Karpas-422 (cell line): ENCODE data around the gene LYPLAL1. TPM values are rescaled to one million over a fixed set of nuclear protein-coding genes. Genes with fewer than 3 reads are reported as not detected.

ENCODE experiments used
- DNase-seq: peaks from one replicate; pipeline ENCODE4 v3.0.0-alpha.2; 2015
- H2AFZ ChIP-seq: fragments of 200-600 bp; sonication (generic); 2 replicates; pipeline ENCODE4 v1.6.1; 2014; ENCODE audit warnings: antibody characterized with exemption, low read length, mixed read lengths
- H3K27ac ChIP-seq: fragments of 200-600 bp; sonication (generic); 2 replicates; pipeline ENCODE4 v1.5.1; 2014; ENCODE audit warnings: mild to moderate bottlenecking, low read length, moderate library complexity
- H3K27me3 ChIP-seq: fragments of 200-600 bp; sonication (generic); 2 replicates; pipeline ENCODE4 v1.6.1; 2014; ENCODE audit warnings: low read length, mixed read lengths
- H3K36me3 ChIP-seq: fragments of 200-600 bp; sonication (generic); 2 replicates; pipeline ENCODE4 v1.6.1; 2014; ENCODE audit warnings: low read length, mixed read lengths; ENCODE audit not compliant: insufficient read depth
- H3K4me1 ChIP-seq: fragments of 200-600 bp; sonication (generic); 2 replicates; pipeline ENCODE4 v1.6.1; 2014; ENCODE audit warnings: mild to moderate bottlenecking, low read length, mixed read lengths
- H3K4me2 ChIP-seq: fragments of 200-600 bp; sonication (generic); 2 replicates; pipeline ENCODE4 v1.6.1; 2014; ENCODE audit warnings: low read length, low read depth, mild to moderate bottlenecking; ENCODE audit not compliant: poor library complexity, severe bottlenecking
- H3K4me3 ChIP-seq: fragments of 200-600 bp; sonication (generic); 2 replicates; pipeline ENCODE4 v1.5.1; 2014; ENCODE audit warnings: mild to moderate bottlenecking, antibody characterized with exemption, low read length, mixed read lengths
- H3K79me2 ChIP-seq: fragments of 200-600 bp; sonication (generic); 2 replicates; pipeline ENCODE4 v1.6.1; 2014; ENCODE audit warnings: mild to moderate bottlenecking, low read length, mixed read lengths
- H3K9ac ChIP-seq: fragments of 200-600 bp; sonication (generic); 2 replicates; pipeline ENCODE4 v1.6.0; 2014; ENCODE audit warnings: low read length
- H3K9me2 ChIP-seq: fragments of 200-600 bp; sonication (generic), shearing (Covaris generic); replicated peaks from 2 replicates; pipeline ENCODE4 v1.6.0; 2014; ENCODE audit warnings: mild to moderate bottlenecking, low read length, moderate library complexity; ENCODE audit not compliant: insufficient read depth
- H3K9me3 ChIP-seq: fragments of 300-700, 200-600 bp; sonication (generic); 2 replicates; pipeline ENCODE4 v1.6.1; 2014; ENCODE audit warnings: low read length, mixed read lengths
- H4K20me1 ChIP-seq: fragments of 200-600 bp; sonication (generic); 2 replicates; pipeline ENCODE4 v1.6.1; 2014; ENCODE audit warnings: mild to moderate bottlenecking, antibody characterized with exemption, low read length, low read depth; ENCODE audit not compliant: insufficient read depth
- total RNA-seq: library from RNA; depleted of rRNA; stranded (reverse); fragments of >200 nt; shearing (Covaris generic); gene quantifications from 2 replicates; pipeline ENCODE4 v1.2.3, GENCODE V29; 2014; ENCODE audit warnings: low replicate concordance

The LYPLAL1 gene
- total RNA-seq, 1 experiment from 2014 or later: 85.1 TPM

DNA sequence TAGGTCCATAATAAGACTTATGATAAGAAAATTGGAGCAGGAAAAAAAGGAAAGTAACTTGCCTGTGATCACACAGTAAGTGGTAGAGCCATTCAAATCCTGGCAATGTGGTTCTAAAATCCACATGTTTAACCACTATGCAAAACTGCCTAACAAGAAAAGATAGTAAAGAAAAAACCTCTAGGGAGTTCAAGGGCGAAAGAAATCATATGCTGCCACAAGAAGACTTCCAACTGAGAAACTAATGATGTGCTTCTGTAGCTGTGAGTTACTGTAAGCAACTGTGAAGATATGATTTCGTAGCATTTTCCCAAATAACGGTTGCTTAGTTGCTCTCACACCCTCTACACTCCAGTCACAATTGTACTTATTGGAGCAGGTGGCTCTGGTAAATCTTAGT lies 20.9 kb upstream of the LYPLAL1 start:
- no peak overlapping the region for H3K27ac ChIP-seq
- peak; percentile 54 for DNase-seq

DNA sequence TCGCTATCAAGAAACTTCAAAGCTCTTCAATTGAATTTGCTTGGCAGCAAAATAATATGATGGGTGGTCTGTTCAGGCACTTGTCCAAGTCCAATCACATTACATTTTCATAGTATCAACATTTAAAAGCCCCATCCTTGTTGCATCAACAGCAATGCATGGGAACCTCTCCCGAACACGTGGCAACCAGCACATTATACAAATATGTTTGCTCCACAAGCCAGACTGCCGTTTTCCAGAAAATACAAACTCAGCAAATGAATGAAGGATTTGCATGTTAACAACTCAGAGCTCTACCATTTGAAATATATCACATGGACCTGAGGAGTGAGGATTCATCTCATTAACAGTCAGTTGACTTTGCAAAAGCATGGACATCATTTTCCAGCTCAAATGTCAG lies 20.0 kb upstream of the LYPLAL1 start:
- Histone ChIP-seq H3K27ac (no peak overlapping the region), H3K9me3 (no peaks in the 10 kb centered on the region), H3K9me2 (no peaks in the 10 kb centered on the region), H3K9ac (no peak overlapping the region), H3K4me3 (no peak overlapping the region), H3K4me1 (peaks cover 14% of the 10 kb centered on the region), H4K20me1 (no peaks in the 10 kb centered on the region), H3K27me3 (no peaks in the 10 kb centered on the region), H3K4me2 (no peak overlapping the region), H3K79me2 (no peaks in the 10 kb centered on the region), H3K36me3 (no peaks in the 10 kb centered on the region), H2AFZ (no peak overlapping the region)
- DNase-seq: no peak

More for the DNA sequence above, 20.9 kb upstream of the LYPLAL1 start:
- H3K4me2 ChIP-seq: peak overlapping the region; percentile 57
- H3K4me1 ChIP-seq: peaks cover 14% of the 10 kb centered on the region
- no peaks in the 10 kb centered on the region for H3K9me2 ChIP-seq
- H3K9me3 ChIP-seq: no peaks in the 10 kb centered on the region
- no peaks in the 10 kb centered on the region for H3K79me2 ChIP-seq
- H4K20me1 ChIP-seq: no peaks in the 10 kb centered on the region
- H3K9ac ChIP-seq: no peak overlapping the region
- H3K4me3 ChIP-seq: peak overlapping the region; percentile 6; the same call in 1 of the 2 replicates
- H3K27me3 ChIP-seq: no peaks in the 10 kb centered on the region
- H3K36me3 ChIP-seq: no peaks in the 10 kb centered on the region
- H2AFZ ChIP-seq: no peak overlapping the region; the same call in 1 of the 2 replicates

DNA sequence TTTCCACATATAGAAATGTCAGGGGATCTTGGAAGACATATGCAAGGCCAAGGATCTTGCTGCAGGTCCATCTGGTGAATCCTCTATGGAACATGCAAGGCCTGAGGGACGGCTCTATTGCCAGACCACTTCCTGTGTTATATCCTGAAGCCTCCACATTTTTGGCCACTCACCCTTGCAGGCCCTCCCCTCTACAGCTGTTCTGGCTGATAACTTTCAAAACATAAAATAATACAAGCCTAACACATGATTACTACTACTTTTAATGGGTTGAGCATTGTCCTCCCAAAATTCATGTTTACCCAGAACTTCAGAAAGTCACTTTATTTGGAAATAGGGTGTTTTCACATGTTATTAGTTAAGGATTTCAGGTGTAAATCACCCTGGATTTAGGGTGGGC lies 18.5 kb upstream of the LYPLAL1 start:
- Histone ChIP-seq H3K9me3 (no peaks in the 10 kb centered on the region), H3K9me2 (no peaks in the 10 kb centered on the region), H3K79me2 (no peaks in the 10 kb centered on the region), H3K27ac (no peak overlapping the region), H2AFZ (no peak overlapping the region), H3K4me2 (no peak overlapping the region), H3K27me3 (no peaks in the 10 kb centered on the region), H4K20me1 (no peaks in the 10 kb centered on the region), H3K9ac (no peak overlapping the region), H3K36me3 (no peaks in the 10 kb centered on the region), H3K4me3 (no peak overlapping the region), H3K4me1 (peaks cover 19% of the 10 kb centered on the region)
- DNase-seq: no peak

DNA sequence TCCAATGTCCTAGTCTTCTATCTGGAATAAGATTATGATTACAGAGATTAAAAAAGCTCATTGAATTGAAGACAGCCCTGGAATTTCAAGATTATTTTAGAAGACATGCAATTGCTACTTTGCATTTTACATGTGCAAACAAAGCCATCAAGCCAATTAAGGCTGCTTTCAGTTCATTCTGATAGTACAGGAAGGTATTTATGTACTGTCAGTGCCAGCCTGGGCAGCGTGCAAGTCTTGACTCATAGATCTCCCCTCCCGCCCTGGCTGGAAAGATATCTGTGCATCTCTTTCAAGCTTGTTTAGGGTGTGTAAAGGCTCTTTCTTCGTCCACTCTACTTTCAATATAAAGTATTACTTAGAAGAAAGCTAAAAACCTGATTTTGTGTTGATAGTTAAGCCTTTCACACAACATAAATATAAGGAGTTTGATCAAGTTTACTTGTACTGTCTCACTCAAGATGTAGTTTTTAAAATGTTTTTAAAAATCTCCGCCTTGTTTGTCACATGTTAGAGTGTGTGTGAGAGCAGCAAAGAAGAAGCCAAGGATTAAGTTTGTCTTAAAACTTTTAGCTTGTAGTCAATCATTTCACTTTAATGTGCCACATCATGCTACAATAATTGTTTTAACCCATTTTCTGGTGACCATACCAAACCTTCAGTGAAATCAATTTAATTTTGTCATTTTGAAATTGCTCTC lies 13.6 kb upstream of the LYPLAL1 start:
- Histone ChIP-seq H3K27me3 (no peaks in the 10 kb centered on the region), H3K9me2 (no peaks in the 10 kb centered on the region), H3K9me3 (no peaks in the 10 kb centered on the region), H3K4me1 (peaks cover 8% of the 10 kb centered on the region), H4K20me1 (no peaks in the 10 kb centered on the region), H3K36me3 (no peaks in the 10 kb centered on the region), H3K79me2 (no peaks in the 10 kb centered on the region), H3K4me2 (no peak overlapping the region), H3K4me3 (no peak overlapping the region), H3K27ac (no peak overlapping the region), H2AFZ (peak overlapping the region; percentile 6), H3K9ac (no peak overlapping the region)
- DNase-seq: no peak

DNA sequence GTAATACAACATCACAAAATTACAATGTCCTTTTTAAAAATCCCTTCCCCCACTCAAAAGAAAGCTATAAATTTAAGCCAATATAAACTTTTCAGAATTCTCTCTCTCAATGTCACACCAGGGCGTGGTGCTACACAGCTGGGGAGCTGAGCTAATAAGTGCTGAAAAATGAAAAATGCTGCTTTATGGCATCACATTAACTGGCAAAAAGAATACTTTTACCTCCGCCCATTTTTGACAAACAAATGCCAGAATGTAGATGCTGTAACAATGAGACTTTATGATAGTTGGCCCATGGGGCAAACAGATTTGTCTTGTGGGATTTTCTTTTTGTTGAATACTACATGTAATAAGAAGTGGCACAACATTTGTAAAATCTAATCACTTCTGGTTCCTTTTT lies 12.7 kb upstream of the LYPLAL1 start:
- H3K4me3 ChIP-seq: no peak overlapping the region
- no peak overlapping the region for H2AFZ ChIP-seq
- no peak overlapping the region for H3K9ac ChIP-seq
- no peaks in the 10 kb centered on the region for H3K79me2 ChIP-seq
- no peaks in the 10 kb centered on the region for H3K36me3 ChIP-seq
- no peak for DNase-seq
- H3K9me2 ChIP-seq: no peaks in the 10 kb centered on the region
- no peaks in the 10 kb centered on the region for H3K27me3 ChIP-seq
- no peak overlapping the region for H3K4me2 ChIP-seq
- no peaks in the 10 kb centered on the region for H3K9me3 ChIP-seq
- H4K20me1 ChIP-seq: no peaks in the 10 kb centered on the region
- H3K27ac ChIP-seq: no peak overlapping the region
- H3K4me1 ChIP-seq: peaks cover 8% of the 10 kb centered on the region

DNA sequence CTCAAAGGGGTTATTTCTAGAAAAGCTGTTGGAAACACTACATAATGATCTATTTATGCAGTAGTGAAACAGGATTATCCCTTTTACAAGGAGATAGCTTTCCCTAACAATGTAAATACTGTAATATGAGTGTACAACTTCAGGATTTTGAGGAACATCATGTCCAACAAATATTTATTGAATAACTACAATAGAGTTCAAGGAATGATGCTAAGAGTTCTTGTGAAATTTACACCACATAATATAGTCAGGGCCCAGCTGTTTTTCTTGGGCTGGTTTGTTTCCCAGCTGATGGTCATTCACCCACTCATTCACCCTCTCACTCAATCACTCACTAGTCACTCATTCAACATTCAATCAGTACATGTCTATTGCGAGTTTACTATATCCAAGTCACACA lies 12.3 kb upstream of the LYPLAL1 start:
- H3K9me3 ChIP-seq: no peaks in the 10 kb centered on the region
- no peak overlapping the region for H3K27ac ChIP-seq
- no peak overlapping the region for H2AFZ ChIP-seq
- H3K4me1 ChIP-seq: peaks cover 8% of the 10 kb centered on the region
- H3K79me2 ChIP-seq: no peaks in the 10 kb centered on the region
- H3K4me2 ChIP-seq: no peak overlapping the region
- H3K4me3 ChIP-seq: no peak overlapping the region
- H3K27me3 ChIP-seq: no peaks in the 10 kb centered on the region
- H3K36me3 ChIP-seq: no peaks in the 10 kb centered on the region
- H4K20me1 ChIP-seq: no peaks in the 10 kb centered on the region
- H3K9me2 ChIP-seq: no peaks in the 10 kb centered on the region
- H3K9ac ChIP-seq: no peak overlapping the region
- DNase-seq: no peak

DNA sequence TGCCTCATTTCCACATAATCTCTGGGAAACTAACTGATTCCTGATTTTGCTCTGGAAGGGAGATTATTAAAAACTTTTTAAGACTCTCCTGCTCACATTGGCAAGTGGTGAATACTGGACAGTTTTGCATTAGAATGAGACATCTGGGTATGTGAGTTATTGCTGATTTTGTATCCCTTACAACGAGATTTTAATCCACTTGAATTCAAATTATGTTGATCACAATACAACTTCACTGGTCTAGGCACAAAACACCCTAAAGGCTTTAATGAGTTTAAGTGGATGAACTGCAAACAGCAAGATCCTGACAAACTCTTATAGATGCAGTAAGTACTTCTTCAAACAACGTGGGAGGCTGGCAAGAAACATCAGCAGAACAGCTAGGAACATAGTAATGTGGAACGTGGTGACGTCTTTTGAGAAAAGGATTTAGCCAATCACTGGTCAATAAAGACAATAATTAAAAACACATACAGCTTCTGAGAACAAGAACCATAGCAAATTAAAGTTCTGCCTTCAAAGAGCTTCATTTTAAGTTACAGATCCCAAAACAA lies 10.2 kb upstream of the LYPLAL1 start:
- no peaks in the 10 kb centered on the region for H3K9me3 ChIP-seq
- no peaks in the 10 kb centered on the region for H3K79me2 ChIP-seq
- no peak overlapping the region for H3K27ac ChIP-seq
- no peak overlapping the region for H2AFZ ChIP-seq
- H3K9ac ChIP-seq: no peak overlapping the region
- H3K4me1 ChIP-seq: peaks cover 8% of the 10 kb centered on the region
- H4K20me1 ChIP-seq: no peaks in the 10 kb centered on the region
- H3K36me3 ChIP-seq: no peaks in the 10 kb centered on the region
- H3K27me3 ChIP-seq: no peaks in the 10 kb centered on the region
- no peak for DNase-seq
- H3K9me2 ChIP-seq: no peaks in the 10 kb centered on the region
- H3K4me2 ChIP-seq: no peak overlapping the region
- H3K4me3 ChIP-seq: no peak overlapping the region

DNA sequence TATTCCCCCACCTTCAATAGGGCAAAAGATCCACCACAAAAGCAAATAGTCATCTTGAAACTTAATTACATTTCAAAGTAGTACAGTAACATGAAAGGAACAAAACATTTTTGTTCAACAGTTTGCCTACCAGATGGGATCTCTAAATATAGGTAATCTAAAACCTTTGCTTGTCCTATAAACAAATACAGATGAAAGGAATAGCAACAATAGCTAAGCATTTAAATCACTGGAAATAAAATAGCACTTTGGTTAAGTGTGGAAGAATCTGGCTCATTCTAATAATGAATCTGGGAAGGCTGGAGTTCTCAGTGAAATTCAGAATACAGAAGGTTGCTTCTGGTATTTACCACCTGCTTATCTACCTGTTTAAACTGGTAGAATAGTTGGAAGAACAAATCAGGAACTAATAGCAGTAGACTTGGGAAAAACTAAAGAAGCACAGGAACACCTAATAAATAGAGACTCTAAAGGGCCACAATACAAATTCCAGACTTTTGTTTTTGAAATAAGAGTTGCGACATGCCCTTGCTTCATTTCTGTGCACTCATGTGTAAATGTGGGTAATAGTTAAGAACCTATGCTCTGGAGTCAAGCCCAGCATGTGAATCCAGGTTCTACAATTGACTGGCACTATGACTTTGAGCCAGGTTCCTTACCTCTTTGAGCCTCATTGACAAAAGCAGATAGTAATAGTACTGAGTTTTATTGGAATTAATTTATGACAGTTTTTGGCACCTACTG lies 2.3 kb upstream of the LYPLAL1 start:
- no peak overlapping the region for H3K4me2 ChIP-seq

More for the DNA sequence above, 2.3 kb upstream of the LYPLAL1 start:
- H3K79me2 ChIP-seq: peaks cover 32% of the 10 kb centered on the region
- H4K20me1 ChIP-seq: no peaks in the 10 kb centered on the region
- H3K9me3 ChIP-seq: peaks cover 3% of the 10 kb centered on the region; the same call in 1 of the 2 replicates
- no peaks in the 10 kb centered on the region for H3K9me2 ChIP-seq
- H3K27me3 ChIP-seq: no peaks in the 10 kb centered on the region
- H3K4me3 ChIP-seq: no peak overlapping the region
- no peak overlapping the region for H3K27ac ChIP-seq
- H3K36me3 ChIP-seq: peaks cover 3% of the 10 kb centered on the region; the same call in 1 of the 2 replicates
- no peak for DNase-seq
- H3K9ac ChIP-seq: no peak overlapping the region
- H2AFZ ChIP-seq: no peak overlapping the region
- peaks cover 26% of the 10 kb centered on the region for H3K4me1 ChIP-seq
